Uterus (tissue), 2 donors: ENCODE data around the gene IFI27.

Source experiments
- POLR2A ChIP-seq, 2 donors: fragments of 450-650 bp; IDR thresholded peaks; one replicate each; pipeline ENCODE4 v1.6.1; 2016; ENCODE audit warnings: antibody characterized with exemption in 2 of 2, mild to moderate bottlenecking in 1 of 2, moderate library complexity in 1 of 2
- TF ChIP-seq, protein P1 (sequence below), 4 experiments: fragments of 200-600 bp in 2 of 4; fragments of 450-650 bp in 2 of 4; sonication (generic) in 2 of 4; IDR thresholded peaks; one replicate each; pipeline ENCODE4 v1.5.1; 2016 to 2019; ENCODE audit warnings: antibody characterized with exemption in 4 of 4, mild to moderate bottlenecking in 2 of 4, moderate library complexity in 1 of 4

DNA sequence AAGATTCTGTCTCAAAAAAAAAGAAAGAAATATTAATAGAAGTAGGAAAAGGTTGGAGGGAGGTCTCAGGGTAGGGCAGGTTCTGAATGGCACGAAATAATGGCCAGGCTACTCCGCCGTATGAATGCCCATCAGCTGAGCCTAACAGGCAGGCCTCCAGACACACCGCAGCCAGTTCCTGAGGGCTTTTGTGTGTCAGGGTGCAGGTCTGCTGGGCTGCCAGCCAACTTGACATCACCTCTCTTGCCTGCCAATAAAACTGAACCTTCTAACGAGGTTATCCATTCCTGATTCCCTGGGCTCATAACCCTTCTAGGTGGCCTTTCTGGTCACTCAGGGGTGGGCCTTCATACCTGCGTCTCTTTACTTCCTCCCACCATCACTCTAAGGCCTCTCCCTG, 3.0 kb downstream of the IFI27 start:
- TF ChIP-seq POLR2A (IDR thresholded peaks at IDR 0.05), result no peak
- TF ChIP-seq, protein P1, sequence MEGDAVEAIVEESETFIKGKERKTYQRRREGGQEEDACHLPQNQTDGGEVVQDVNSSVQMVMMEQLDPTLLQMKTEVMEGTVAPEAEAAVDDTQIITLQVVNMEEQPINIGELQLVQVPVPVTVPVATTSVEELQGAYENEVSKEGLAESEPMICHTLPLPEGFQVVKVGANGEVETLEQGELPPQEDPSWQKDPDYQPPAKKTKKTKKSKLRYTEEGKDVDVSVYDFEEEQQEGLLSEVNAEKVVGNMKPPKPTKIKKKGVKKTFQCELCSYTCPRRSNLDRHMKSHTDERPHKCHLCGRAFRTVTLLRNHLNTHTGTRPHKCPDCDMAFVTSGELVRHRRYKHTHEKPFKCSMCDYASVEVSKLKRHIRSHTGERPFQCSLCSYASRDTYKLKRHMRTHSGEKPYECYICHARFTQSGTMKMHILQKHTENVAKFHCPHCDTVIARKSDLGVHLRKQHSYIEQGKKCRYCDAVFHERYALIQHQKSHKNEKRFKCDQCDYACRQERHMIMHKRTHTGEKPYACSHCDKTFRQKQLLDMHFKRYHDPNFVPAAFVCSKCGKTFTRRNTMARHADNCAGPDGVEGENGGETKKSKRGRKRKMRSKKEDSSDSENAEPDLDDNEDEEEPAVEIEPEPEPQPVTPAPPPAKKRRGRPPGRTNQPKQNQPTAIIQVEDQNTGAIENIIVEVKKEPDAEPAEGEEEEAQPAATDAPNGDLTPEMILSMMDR (IDR thresholded peaks at IDR 0.05), result no peak
